Small intestine (tissue), 7 donors: ENCODE measurements around the gene MRC2. TPM values are rescaled to one million over a fixed set of nuclear protein-coding genes. Genes with fewer than 3 reads are reported as not detected.

ENCODE experiments used
- DNase-seq, 2 donors: peaks; one replicate each; pipeline versions ENCODE4 v3.0.0 to v3.0.0-alpha.2; 2013
- FAIRE-seq: peaks from 2 replicates; lab custom pipeline; 2012; peaks lifted over from hg19 to GRCh38; lab: Jason Lieb, UNC
- H3K27ac ChIP-seq, 3 donors: one replicate each; pipeline ENCODE4 v1.5.1; 2013; ENCODE audit warnings: low read length in 2 of 3, mild to moderate bottlenecking in 2 of 3, control low read depth in 1 of 3, inconsistent platforms in 1 of 3, low read depth in 1 of 3, moderate library complexity in 1 of 3
- H3K27me3 ChIP-seq, 3 donors: one replicate each; pipeline ENCODE4 v1.6.1; 2013; ENCODE audit warnings: low read length in 3 of 3, inconsistent platforms in 1 of 3; ENCODE audit not compliant: control insufficient read depth in 3 of 3, insufficient read depth in 3 of 3
- H3K36me3 ChIP-seq, 3 donors: one replicate each; pipeline ENCODE4 v1.6.1; 2013; ENCODE audit warnings: low read length in 3 of 3, inconsistent platforms in 1 of 3, low read depth in 1 of 3, mild to moderate bottlenecking in 1 of 3, moderate library complexity in 1 of 3; ENCODE audit not compliant: control insufficient read depth in 3 of 3, insufficient read depth in 2 of 3
- H3K4me1 ChIP-seq, 3 donors: one replicate each; pipeline ENCODE4 v1.6.1; 2013; ENCODE audit warnings: low read length in 2 of 3, inconsistent platforms in 1 of 3, low read depth in 1 of 3, mild to moderate bottlenecking in 1 of 3, moderate library complexity in 1 of 3; ENCODE audit not compliant: control insufficient read depth in 3 of 3, insufficient read depth in 2 of 3
- H3K4me3 ChIP-seq, 3 donors: one replicate each; pipeline ENCODE4 v1.5.1; 2013; ENCODE audit warnings: low read length in 3 of 3, control low read depth in 1 of 3, inconsistent platforms in 1 of 3, low read depth in 1 of 3, mild to moderate bottlenecking in 1 of 3, moderate library complexity in 1 of 3
- H3K9me3 ChIP-seq, 2 donors: one replicate each; pipeline ENCODE4 v1.6.1; 2013; ENCODE audit warnings: low read depth in 1 of 2, low read length in 1 of 2; ENCODE audit not compliant: control insufficient read depth in 2 of 2, insufficient read depth in 1 of 2
- WGBS, 3 donors: extraction: QIAGEN DNeasy Blood & Tissue Kit; methylation state at CpG; one replicate each; pipeline ENCODE4 v1.1.7; 2013; 5-methylcytosine and 5-hydroxymethylcytosine counted together
- polyA plus RNA-seq, 4 donors: library from polyadenylated mRNA; stranded (reverse) in 3 of 4; unstranded in 1 of 4; fragments of 200-250 nt in 3 of 4; fragments of 120-200 nt in 1 of 4; gene quantifications; one replicate each; pipeline versions ENCODE4 v1.2.1 to v1.2.3, GENCODE V29; 2013
- donor health status: healthy with polysubstance abuse.
- donor health status: control.
- donor health status: control.
- donor health status: Bipolar disorder and iron deficiency.
- donor health status: healthy.

MRC2 gene
- polyA plus RNA-seq, 4 donors, result 0.67 to 11.6 (median 4.5) TPM

- Histone ChIP-seq H3K9me3 (peaks cover 0 to 9% of the 10 kb centered on the region in 2 donors), H3K36me3 (no peaks in the 10 kb centered on the region), H3K27ac (peak overlapping the region in 1 of 3 donors; percentile 45), H3K4me1 (no peaks in the 10 kb centered on the region), H3K27me3 (peaks cover 5 to 41% (median 6%) of the 10 kb centered on the region in 3 donors), H3K4me3 (peak overlapping the region; percentile 44 to 65 (median 47))
- DNase-seq (peak in 1 of 2 donors; percentile 28), FAIRE-seq (no peak)
- WGBS, 3 donors, result 2 to 6% (median 6%) methylated on average over 28 to 31 of the region's 31 CpGs
Measured at GRCh38 chr17:62704381-62704971, 77.0 kb downstream of the MRC2 start.

- H3K9me3 ChIP-seq, result peaks cover 0 to 9% of the 10 kb centered on the region in 2 donors
- H3K4me1 ChIP-seq, result no peaks in the 10 kb centered on the region
- 13 to 45% (median 29%) methylated on average over 11 of the region's 11 CpGs for WGBS, 3 donors
- peaks cover 5 to 42% (median 6%) of the 10 kb centered on the region in 3 donors for H3K27me3 ChIP-seq
- no peaks in the 10 kb centered on the region for H3K36me3 ChIP-seq
- peak overlapping the region in 1 of 3 donors; percentile 44 for H3K4me3 ChIP-seq
- no peak for FAIRE-seq
- peak in 1 of 2 donors; percentile 11 for DNase-seq
- H3K27ac ChIP-seq, result peak overlapping the region in 2 of 3 donors; percentile 39 to 45
Measured at GRCh38 chr17:62705156-62705777, 77.8 kb downstream of the MRC2 start.

- FAIRE-seq (no peak), DNase-seq (no peak)
- peak overlapping the region in 2 of 3 donors; percentile 39 to 45 for H3K27ac ChIP-seq
- H3K9me3 ChIP-seq, result peaks cover 0 to 9% of the 10 kb centered on the region in 2 donors
- H3K36me3 ChIP-seq, result no peaks in the 10 kb centered on the region
- peaks cover 5 to 42% (median 6%) of the 10 kb centered on the region in 3 donors for H3K27me3 ChIP-seq
- H3K4me1 ChIP-seq, result no peaks in the 10 kb centered on the region
- 29 to 52% (median 39%) methylated on average over 14 of the region's 14 CpGs for WGBS, 3 donors
- H3K4me3 ChIP-seq, result peak overlapping the region in 1 of 3 donors; percentile 44
Measured at GRCh38 chr17:62705778-62706597, 78.5 kb downstream of the MRC2 start.

- H3K27ac ChIP-seq, result no peak overlapping the region
- WGBS, 3 donors, result 66 to 83% (median 81%) methylated on average over 17 to 20 of the region's 20 CpGs
- H3K4me1 ChIP-seq, result no peaks in the 10 kb centered on the region
- H3K9me3 ChIP-seq, result peaks cover 0 to 9% of the 10 kb centered on the region in 2 donors
- DNase-seq (no peak), FAIRE-seq (no peak)
- no peaks in the 10 kb centered on the region for H3K36me3 ChIP-seq
- no peak overlapping the region for H3K4me3 ChIP-seq
- H3K27me3 ChIP-seq, result peaks cover 5 to 37% (median 6%) of the 10 kb centered on the region in 3 donors
Measured at GRCh38 chr17:62706598-62707424, 79.3 kb downstream of the MRC2 start.

- FAIRE-seq, result no peak
- WGBS, 3 donors, result 90 to 93% (median 92%) methylated on average over 9 of the region's 9 CpGs
Measured at GRCh38 chr17:62707425-62707739, 79.9 kb downstream of the MRC2 start.

GRCh38 chr17:62708587-62708986 is 81.1 kb downstream of the MRC2 start:
- Histone ChIP-seq H3K9me3 (peaks cover 0 to 9% of the 10 kb centered on the region in 2 donors), H3K27ac (no peak overlapping the region), H3K27me3 (peaks cover 5 to 32% (median 6%) of the 10 kb centered on the region in 3 donors), H3K4me3 (no peak overlapping the region), H3K36me3 (no peaks in the 10 kb centered on the region), H3K4me1 (no peaks in the 10 kb centered on the region)
- WGBS, 3 donors, result 24 to 63% (median 33%) methylated on average over 2 of the region's 2 CpGs
- FAIRE-seq (no peak), DNase-seq (no peak)

More at GRCh38 chr17:62707425-62707739, 79.9 kb downstream of the MRC2 start:
- DNase-seq, result no peak
- peaks cover 0 to 9% of the 10 kb centered on the region in 2 donors for H3K9me3 ChIP-seq
- no peaks in the 10 kb centered on the region for H3K4me1 ChIP-seq
- H3K4me3 ChIP-seq, result no peak overlapping the region
- peaks cover 5 to 37% (median 6%) of the 10 kb centered on the region in 3 donors for H3K27me3 ChIP-seq
- H3K27ac ChIP-seq, result no peak overlapping the region
- no peaks in the 10 kb centered on the region for H3K36me3 ChIP-seq

GRCh38 chr17:62712171-62712581 is 84.7 kb downstream of the MRC2 start:
- Histone ChIP-seq H3K36me3 (no peaks in the 10 kb centered on the region), H3K4me3 (no peak overlapping the region), H3K4me1 (no peaks in the 10 kb centered on the region), H3K27ac (no peak overlapping the region), H3K27me3 (peaks cover 0 to 6% (median 0%) of the 10 kb centered on the region in 3 donors), H3K9me3 (peaks cover 0 to 9% of the 10 kb centered on the region in 2 donors)
- FAIRE-seq (no peak), DNase-seq (no peak)
- WGBS, 3 donors, result 77 to 84% (median 84%) methylated on average over 8 of the region's 8 CpGs
